ENCODE measurements around the gene RAVER2.
"Not testable (repeated sequence)": the region's sequence is repeated elsewhere in the genome, so short reads cannot be mapped to it uniquely, and the experiment has no call there.

- not testable (repeated sequence) for TF ChIP-seq CTCF (optimal IDR thresholded peaks at IDR 0.05 in 1 of 3, IDR thresholded peaks at IDR 0.05 in 1 of 3, conservative IDR thresholded peaks at IDR 0.05 in 1 of 3; ENCODE audit: extremely low read depth in 1 of 3, insufficient read depth in 2 of 3, low read length in 3 of 3); EZH2 (IDR thresholded peaks at IDR 0.05; ENCODE audit: low read length)
Observed at GRCh38 chr1:64820572-64820971, 75.7 kb downstream of the RAVER2 start.

All from keratinocyte (primary cell).